IMR-90 (cell line): Measurements from ENCODE around the gene IL15RA. TPM values are rescaled to one million over a fixed set of nuclear protein-coding genes. Genes with fewer than 3 reads are reported as not detected.

ENCODE experiments used
- ATAC-seq: fragments of 200-7000 bp; cut with Tn5 transposase; 2 replicates; pipeline ENCODE4 v1.9.1; 2020; ENCODE audit warnings: low read depth, mild to moderate bottlenecking, moderate library complexity
- BruUV-seq: library from RNA; stranded (reverse); fragments of 400-500 nt; replicated peaks from 2 replicates; lab custom pipeline; 2021; lab: Mats Ljungman, UMichigan
- CTCF ChIA-PET: fragments of 300-600 bp; formaldehyde crosslinking; extraction: SDS; loops from one replicate; lab custom pipeline; 2021; ENCODE audit warnings: antibody characterized with exemption; lab: Yijun Ruan, JAX
- POLR2A ChIA-PET: fragments of 300-600 bp; sonication (Branson Sonifier 250); formaldehyde crosslinking; loops from one replicate; lab custom pipeline; 2022; ENCODE audit warnings: antibody characterized with exemption; ENCODE audit not compliant: unreplicated experiment; lab: Charles Lee
- DNase-seq: peaks from one replicate; pipeline ENCODE4 v3.0.0; 2013
- H2AFZ ChIP-seq: replicated peaks from 2 replicates; pipeline ENCODE3; 2013; ENCODE audit warnings: low read length, mild to moderate bottlenecking; ENCODE audit not compliant: poor library complexity
- H2AK5ac ChIP-seq: 2 replicates; pipeline ENCODE4 v1.6.1; 2013; ENCODE audit warnings: low read depth, low read length, inconsistent platforms
- H2AK9ac ChIP-seq: replicated peaks from 2 replicates; pipeline ENCODE3; 2013; ENCODE audit warnings: mild to moderate bottlenecking, low read depth, low read length, moderate library complexity; ENCODE audit not compliant: poor library complexity
- H2BK120ac ChIP-seq: 2 replicates; pipeline ENCODE4 v1.6.1; 2013; ENCODE audit warnings: low read depth, low read length, inconsistent platforms
- H2BK15ac ChIP-seq: 3 replicates; pipeline ENCODE4 v1.6.1; 2013; ENCODE audit warnings: low read depth, low read length, inconsistent platforms
- H2BK20ac ChIP-seq: 2 replicates; pipeline ENCODE4 v1.6.1; 2013; ENCODE audit warnings: low read depth, mild to moderate bottlenecking, inconsistent platforms, low read length, moderate library complexity
- H2BK5ac ChIP-seq: 2 replicates; pipeline ENCODE4 v1.6.1; 2013; ENCODE audit warnings: mild to moderate bottlenecking, low read depth, low read length, inconsistent platforms; ENCODE audit not compliant: poor library complexity, severe bottlenecking
- H3K14ac ChIP-seq: replicated peaks from 2 replicates; pipeline ENCODE4 v1.6.1; 2013; ENCODE audit warnings: low read depth, low read length, inconsistent platforms
- H3K18ac ChIP-seq: 2 replicates; pipeline ENCODE4 v1.6.1; 2013; ENCODE audit warnings: low read depth, low read length, control low read depth
- H3K23ac ChIP-seq: 2 replicates; pipeline ENCODE4 v1.6.1; 2013; ENCODE audit warnings: low read depth, low read length, inconsistent platforms
- H3K27ac ChIP-seq: 2 replicates; pipeline ENCODE4 v1.5.1; 2013; ENCODE audit warnings: mild to moderate bottlenecking, control low read depth, low read length; ENCODE audit not compliant: insufficient read depth
- H3K27me3 ChIP-seq: 2 replicates; pipeline ENCODE4 v1.6.1; 2013; ENCODE audit warnings: low read length; ENCODE audit not compliant: control insufficient read depth, insufficient read depth
- H3K36me3 ChIP-seq: 2 replicates; pipeline ENCODE4 v1.6.1; 2013; ENCODE audit warnings: low read length, mixed read lengths; ENCODE audit not compliant: control insufficient read depth, insufficient read depth
- H3K4ac ChIP-seq: 2 replicates; pipeline ENCODE4 v1.6.1; 2013; ENCODE audit warnings: low read depth, low read length, inconsistent platforms
- H3K4me1 ChIP-seq: 2 replicates; pipeline ENCODE4 v1.6.1; 2013; ENCODE audit warnings: low read length, mixed read lengths; ENCODE audit not compliant: control insufficient read depth, insufficient read depth
- H3K4me2 ChIP-seq: 2 replicates; pipeline ENCODE4 v1.6.1; 2013; ENCODE audit warnings: low read depth, mild to moderate bottlenecking, control low read depth, low read length, moderate library complexity
- H3K4me3 ChIP-seq: 2 replicates; pipeline ENCODE4 v1.5.1; 2013; ENCODE audit warnings: low read depth, mild to moderate bottlenecking, control low read depth, low read length, moderate library complexity; ENCODE audit not compliant: insufficient read depth
- H3K56ac ChIP-seq: 2 replicates; pipeline ENCODE4 v1.6.1; 2013; ENCODE audit warnings: low read length, inconsistent platforms; ENCODE audit not compliant: insufficient read depth; ENCODE audit errors: extremely low read depth
- H3K79me1 ChIP-seq, 2 experiments: 2 replicates each; pipeline ENCODE4 v1.6.1; 2013; ENCODE audit warnings: low read length in 2 of 2, inconsistent platforms in 1 of 2, low read depth in 1 of 2
- H3K9ac ChIP-seq: 2 replicates; pipeline ENCODE4 v1.6.1; 2013; ENCODE audit warnings: low read depth, low read length, control low read depth
- H3K9me1 ChIP-seq: 2 replicates; pipeline ENCODE4 v1.6.1; 2013; ENCODE audit warnings: low read length, inconsistent platforms; ENCODE audit not compliant: insufficient read depth
- H3K9me3 ChIP-seq: 2 replicates; pipeline ENCODE4 v1.6.1; 2013; ENCODE audit warnings: low read length; ENCODE audit not compliant: control insufficient read depth, insufficient read depth
- H4K20me1 ChIP-seq: 2 replicates; pipeline ENCODE4 v1.6.1; 2013; ENCODE audit warnings: low read length, inconsistent platforms; ENCODE audit not compliant: insufficient read depth
- H4K5ac ChIP-seq: 2 replicates; pipeline ENCODE4 v1.6.1; 2013; ENCODE audit warnings: mild to moderate bottlenecking, low read depth, low read length, control low read depth
- H4K8ac ChIP-seq, 2 experiments: 2 replicates each; pipeline ENCODE4 v1.6.1; 2013; ENCODE audit warnings: low read depth in 2 of 2, low read length in 2 of 2, control low read depth in 1 of 2, inconsistent platforms in 1 of 2
- H4K91ac ChIP-seq: 2 replicates; pipeline ENCODE4 v1.6.1; 2013; ENCODE audit warnings: low read depth, low read length, inconsistent platforms; ENCODE audit not compliant: insufficient read depth
- CEBPB ChIP-seq: IDR thresholded peaks from 2 replicates; pipeline ENCODE4 v1.6.1; 2012; ENCODE audit warnings: low read depth, low read length, improper control_type of control experiment
- CHD1 ChIP-seq: IDR thresholded peaks from 2 replicates; pipeline ENCODE4 v1.6.1; 2012; ENCODE audit warnings: low read depth, low read length, improper control_type of control experiment
- ELK1 ChIP-seq: fragments of 150-350 bp; IDR thresholded peaks from 2 replicates; pipeline ENCODE4 v1.6.1; 2016; ENCODE audit warnings: low read depth, mild to moderate bottlenecking, low read length, moderate library complexity, borderline replicate concordance
- POLR2A ChIP-seq: IDR thresholded peaks from 2 replicates; pipeline ENCODE4 v1.6.1; 2012; ENCODE audit warnings: mild to moderate bottlenecking, low read depth, low read length
- RFX5 ChIP-seq: IDR thresholded peaks from 2 replicates; pipeline ENCODE4 v1.8.0; 2012; ENCODE audit warnings: low read depth, mild to moderate bottlenecking, low read length, moderate library complexity
- WGBS, 2 experiments: methylation state at CpG; one replicate each; pipeline versions ENCODE4 v1.1.5 to v1.1.7; 2013; ENCODE audit warnings: missing lambda C conversion rate in 2 of 2; ENCODE audit not compliant: insufficient read length in 1 of 2; ENCODE audit errors: extremely low coverage in 2 of 2; 5-methylcytosine and 5-hydroxymethylcytosine counted together
- dilution Hi-C: fragments of 300-500 bp; cut with HindIII; formaldehyde crosslinking; loops from one replicate; pipeline ENCODE4 v1.14.3; 2018; ENCODE audit warnings: low sequenced_read_pairs; ENCODE audit not compliant: unreplicated experiment
- in situ Hi-C: fragments of 300-500 bp; cut with MboI; formaldehyde crosslinking; loops from 3 replicates; pipeline ENCODE4 v1.14.3; 2019; ENCODE audit warnings: low sequenced_read_pairs, inconsistent platforms, mixed read lengths
- intact Hi-C: fragments of 100-400 bp; cut with micrococcal nuclease; formaldehyde crosslinking; loops from 2 replicates; pipeline ENCODE4 v1.10.0; 2022
- polyA plus RNA-seq, 3 experiments: library from polyadenylated mRNA; depleted of rRNA; stranded (reverse); fragments of >200 nt; gene quantifications; 2 replicates each; pipeline ENCODE4 v1.2.3, GENCODE V29; 2012; ENCODE audit warnings: low replicate concordance in 1 of 3
- total RNA-seq: library from RNA; depleted of rRNA; stranded (reverse); fragments of >200 nt; gene quantifications from 2 replicates; pipeline ENCODE4 v1.2.3, GENCODE V29; 2012

The IL15RA gene
- total and polyA plus RNA-seq, 2 of the 4 experiments (the other 2 are of a cell fraction) = 2.0 to 7.6 TPM

GRCh38 chr10:6019010-6019782 is 41.9 kb upstream of the IL15RA start:
- Histone ChIP-seq H3K23ac (no peak overlapping the region), H3K9me3 (no peaks in the 10 kb centered on the region), H2BK120ac (no peak overlapping the region), H2BK20ac (no peak overlapping the region), H3K4ac (no peak overlapping the region), H2AK9ac (no peak overlapping the region), H4K20me1 (no peaks in the 10 kb centered on the region), H3K9me1 (no peaks in the 10 kb centered on the region), H4K8ac (no peak overlapping the region), H3K4me3 (no peak overlapping the region), H3K4me1 (peaks cover 2% of the 10 kb centered on the region; the same call in 1 of the 2 replicates), H4K5ac (no peak overlapping the region), H3K14ac (no peak overlapping the region), H3K9ac (no peak overlapping the region), H2BK5ac (no peak overlapping the region), H2BK15ac (no peak overlapping the region), H3K36me3 (no peaks in the 10 kb centered on the region), H3K4me2 (no peak overlapping the region), H3K27me3 (peaks cover 23% of the 10 kb centered on the region), H2AFZ (peak overlapping the region; percentile 33), H3K27ac (no peak overlapping the region), H3K18ac (no peak overlapping the region), H3K56ac (no peak overlapping the region), H2AK5ac (no peak overlapping the region), H4K91ac (no peak overlapping the region), H3K79me1 (no peaks in the 10 kb centered on the region)
- dilution Hi-C loops (no loop called here), in situ Hi-C loops (no loop called here), intact Hi-C loops (no loop called here)
- no peak for ATAC-seq
- WGBS, 2 experiments = 77 to 100% methylated on average over 1 to 3 of the region's 6 CpGs
- no peak for DNase-seq
- no TSS peak for BruUV-seq
- TF ChIP-seq CHD1 (no peak), CEBPB (no peak), RFX5 (no peak), POLR2A (no peak), ELK1 (no peak)
- ChIA-PET POLR2A (no interaction called here), CTCF (no interaction called here)
